Transverse colon (tissue), 4 donors: ENCODE data around the gene FRMD6.

ENCODE experiments used
- POLR2A ChIP-seq: fragments of 450-650 bp; IDR thresholded peaks from one replicate; pipeline ENCODE4 v1.6.1; 2016; ENCODE audit warnings: antibody characterized with exemption, mild to moderate bottlenecking, moderate library complexity
- POLR2AphosphoS5 ChIP-seq, 3 donors: sonication (generic); formaldehyde crosslinking; IDR thresholded peaks; one replicate each; pipeline ENCODE4 v1.6.1; 2016; ENCODE audit warnings: antibody characterized with exemption in 3 of 3
- TF ChIP-seq, protein P1 (sequence below), 5 experiments: fragments of 200-600 bp in 3 of 5; fragments of 450-650 bp in 2 of 5; sonication (generic) in 3 of 5; IDR thresholded peaks; 1 replicate in 2 of 5; 2 replicates in 3 of 5; pipeline ENCODE4 v1.5.1; 2016 to 2017; ENCODE audit warnings: antibody characterized with exemption in 5 of 5, inconsistent platforms in 3 of 5, mild to moderate bottlenecking in 2 of 5, moderate library complexity in 1 of 5

DNA sequence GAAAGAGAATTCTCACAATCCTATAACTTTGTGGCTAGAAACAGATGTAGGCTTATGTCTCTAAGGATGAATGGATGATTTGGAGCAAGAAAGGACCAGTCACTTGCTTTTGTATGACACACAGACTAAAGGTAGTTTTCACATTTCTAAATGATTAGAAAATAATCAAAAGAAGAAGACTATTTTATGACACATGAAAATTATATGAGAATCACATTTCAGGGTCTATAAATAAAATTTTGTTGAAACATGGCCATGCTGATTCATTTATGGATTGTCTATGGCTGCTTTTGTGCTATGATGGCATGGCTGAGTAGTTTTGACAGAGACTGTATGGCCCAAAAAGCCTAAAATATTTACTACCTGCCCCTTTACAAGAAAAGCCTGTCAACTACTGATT, 49.4 kb upstream of the FRMD6 start:
- TF ChIP-seq POLR2A (no peak), POLR2AphosphoS5 (IDR thresholded peaks at IDR 0.05) (no peak)
- TF ChIP-seq, protein P1, sequence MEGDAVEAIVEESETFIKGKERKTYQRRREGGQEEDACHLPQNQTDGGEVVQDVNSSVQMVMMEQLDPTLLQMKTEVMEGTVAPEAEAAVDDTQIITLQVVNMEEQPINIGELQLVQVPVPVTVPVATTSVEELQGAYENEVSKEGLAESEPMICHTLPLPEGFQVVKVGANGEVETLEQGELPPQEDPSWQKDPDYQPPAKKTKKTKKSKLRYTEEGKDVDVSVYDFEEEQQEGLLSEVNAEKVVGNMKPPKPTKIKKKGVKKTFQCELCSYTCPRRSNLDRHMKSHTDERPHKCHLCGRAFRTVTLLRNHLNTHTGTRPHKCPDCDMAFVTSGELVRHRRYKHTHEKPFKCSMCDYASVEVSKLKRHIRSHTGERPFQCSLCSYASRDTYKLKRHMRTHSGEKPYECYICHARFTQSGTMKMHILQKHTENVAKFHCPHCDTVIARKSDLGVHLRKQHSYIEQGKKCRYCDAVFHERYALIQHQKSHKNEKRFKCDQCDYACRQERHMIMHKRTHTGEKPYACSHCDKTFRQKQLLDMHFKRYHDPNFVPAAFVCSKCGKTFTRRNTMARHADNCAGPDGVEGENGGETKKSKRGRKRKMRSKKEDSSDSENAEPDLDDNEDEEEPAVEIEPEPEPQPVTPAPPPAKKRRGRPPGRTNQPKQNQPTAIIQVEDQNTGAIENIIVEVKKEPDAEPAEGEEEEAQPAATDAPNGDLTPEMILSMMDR (IDR thresholded peaks at IDR 0.05) = no peak
